NCI-H187 treated with DMSO at 0.1 percent for 48 hours (cell line): ENCODE data around the gene SKI.
"Not testable (repeated sequence)": the region's sequence is repeated elsewhere in the genome, so short reads cannot be mapped to it uniquely, and the experiment has no call there.

Source experiments
- DNase-seq: peaks from one replicate; lab custom pipeline; 2025; lab: John Stamatoyannopoulos, UW

The SKI gene

DNA sequence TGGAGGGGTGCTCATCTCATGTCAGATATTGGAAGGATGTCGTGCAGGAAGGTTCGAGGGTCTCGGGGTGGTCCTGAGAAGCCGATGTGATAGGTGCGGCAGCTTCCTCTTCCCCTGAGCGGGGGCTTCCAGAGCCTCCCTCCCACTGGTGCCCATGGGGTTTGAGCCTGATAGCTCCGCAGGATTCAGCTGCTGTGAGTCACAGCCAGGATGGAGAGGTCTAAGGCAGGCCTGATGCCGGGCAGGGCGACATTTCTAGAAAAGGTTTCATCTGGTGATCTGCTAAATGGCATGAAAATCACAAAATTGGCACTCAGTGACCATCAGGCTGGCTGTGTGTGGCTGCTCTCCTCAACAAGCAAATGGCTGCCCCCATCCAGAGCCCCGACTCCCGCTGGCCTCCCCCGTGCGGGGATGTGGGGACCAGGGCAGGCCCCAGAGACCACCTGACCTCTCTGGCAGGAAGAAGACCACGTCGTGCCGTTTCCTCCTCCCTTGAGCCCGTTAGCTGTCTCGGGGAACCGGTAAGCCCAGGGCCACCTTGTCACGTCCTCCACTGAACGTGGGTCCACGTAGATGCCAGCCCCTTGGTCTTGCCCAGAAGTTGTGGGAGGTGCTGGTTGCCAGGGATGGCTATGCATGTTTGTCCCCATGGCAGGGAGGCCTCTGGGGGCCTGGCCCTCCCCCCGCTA is 66.1 kb downstream of the SKI start:
- no peak for DNase-seq

DNA sequence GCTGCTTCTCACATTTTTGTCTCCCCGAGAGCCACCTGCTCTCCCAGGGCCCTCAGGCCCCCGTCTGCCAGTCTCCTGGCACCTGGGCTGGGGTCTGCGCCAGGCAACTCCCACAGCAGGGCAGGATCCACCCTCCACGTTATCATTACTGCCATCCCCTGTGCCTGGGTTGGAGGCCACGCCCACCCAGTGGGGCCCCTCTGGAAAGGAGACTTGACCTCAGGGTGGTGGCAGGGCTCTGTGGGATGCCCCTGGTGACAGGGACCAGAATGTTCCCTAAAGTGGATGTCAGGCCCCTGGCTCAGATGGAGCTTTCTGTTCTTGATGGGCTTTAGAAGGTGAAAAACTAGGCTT is 66.6 kb downstream of the SKI start:
- no peak for DNase-seq

DNA sequence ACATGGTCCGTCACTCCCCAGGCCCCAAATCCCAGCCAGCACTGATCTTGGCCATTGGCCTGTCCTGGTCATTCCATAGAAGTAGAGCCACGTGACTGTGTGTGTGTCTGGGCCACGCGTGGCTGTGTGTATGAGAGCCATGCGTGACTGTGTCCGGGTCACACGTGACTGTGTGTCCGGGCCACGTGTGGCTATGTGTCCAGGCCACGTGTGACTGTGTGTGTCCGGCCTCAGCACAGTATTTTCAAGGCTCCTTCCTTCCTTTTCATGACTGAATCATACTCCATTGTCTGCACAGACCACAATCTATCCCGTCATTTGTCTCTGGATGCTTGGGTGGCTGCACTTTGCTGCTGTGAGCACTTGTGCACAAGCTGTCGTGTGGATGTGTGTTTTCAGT is 67.4 kb downstream of the SKI start:
- no peak for DNase-seq

DNA sequence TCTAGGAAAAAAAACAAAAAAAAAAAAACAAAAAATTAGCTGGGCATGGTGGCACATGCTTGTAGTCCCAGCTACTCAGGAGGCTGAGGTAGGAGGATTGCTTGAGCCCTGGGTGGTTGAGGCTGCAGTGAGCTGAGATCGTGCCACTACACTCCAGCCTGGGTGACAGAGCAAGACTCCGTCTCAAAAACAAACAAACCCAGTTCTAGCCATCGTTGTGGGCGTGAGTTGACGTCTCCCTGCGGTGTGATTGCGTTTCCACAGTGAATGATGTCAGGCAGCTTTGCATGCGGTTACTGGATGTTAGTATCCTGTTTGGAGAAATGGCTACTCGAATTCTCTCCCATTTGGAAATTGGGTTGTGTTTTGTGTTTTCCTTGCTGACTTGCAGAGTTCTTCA is 68.1 kb downstream of the SKI start:
- DNase-seq: not testable (repeated sequence)

DNA sequence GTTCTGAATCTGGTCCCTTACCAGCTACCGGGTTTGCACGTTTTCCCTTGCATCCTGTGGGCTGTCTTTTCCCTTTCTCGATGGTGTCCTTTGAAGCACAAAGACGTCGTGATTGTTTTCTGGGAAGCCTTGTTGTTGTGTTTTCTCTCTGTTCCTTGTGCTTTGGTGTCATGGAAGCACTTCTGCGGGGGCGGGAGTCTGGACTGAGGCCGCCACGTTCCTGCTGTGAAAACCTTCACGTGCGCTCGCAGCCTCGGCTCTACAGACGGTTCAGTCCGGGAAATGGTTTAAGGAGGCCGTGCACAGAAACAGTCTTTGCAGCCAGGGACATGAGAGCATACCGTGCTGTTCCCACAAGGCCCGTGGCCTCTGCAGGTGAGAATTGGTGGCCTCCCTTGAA is 68.5 kb downstream of the SKI start:
- no peak for DNase-seq

DNA sequence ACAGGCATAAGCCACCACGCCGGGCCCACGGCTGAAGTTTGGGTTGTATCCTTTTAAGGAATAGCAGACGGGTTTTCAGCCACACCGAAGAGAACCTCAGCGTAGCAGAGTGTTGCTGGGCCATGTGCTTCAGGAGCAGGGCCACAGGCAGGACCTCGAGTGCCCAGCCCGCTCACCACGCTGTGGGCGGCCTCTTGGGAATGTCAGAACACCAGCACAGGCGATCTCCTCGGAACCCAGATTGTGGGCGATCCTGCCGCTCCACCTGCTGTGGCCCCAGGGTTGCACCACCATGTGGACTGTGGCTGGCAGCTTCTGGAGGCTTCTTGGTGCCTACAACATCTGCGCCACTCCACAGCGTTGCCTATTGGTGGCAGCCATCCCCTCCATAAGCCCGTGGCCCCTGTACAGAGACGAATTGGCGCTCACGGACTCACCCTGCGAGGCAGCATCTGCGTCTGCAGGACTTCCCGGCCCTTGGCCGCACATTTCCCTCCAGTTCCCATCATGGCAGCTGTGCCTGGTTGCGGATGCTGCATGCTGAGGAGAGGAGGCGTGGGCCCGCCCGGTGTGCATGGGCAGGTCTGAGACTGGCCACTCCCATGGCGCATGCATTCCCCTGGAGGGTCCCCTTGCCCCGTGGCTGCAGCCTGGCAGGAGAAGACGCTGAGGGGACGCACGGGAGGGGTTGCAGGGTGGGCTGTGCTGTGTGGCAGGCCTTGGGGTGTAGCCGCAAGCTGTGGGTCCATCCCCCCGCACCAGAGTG is 69.3 kb downstream of the SKI start:
- no peak for DNase-seq

DNA sequence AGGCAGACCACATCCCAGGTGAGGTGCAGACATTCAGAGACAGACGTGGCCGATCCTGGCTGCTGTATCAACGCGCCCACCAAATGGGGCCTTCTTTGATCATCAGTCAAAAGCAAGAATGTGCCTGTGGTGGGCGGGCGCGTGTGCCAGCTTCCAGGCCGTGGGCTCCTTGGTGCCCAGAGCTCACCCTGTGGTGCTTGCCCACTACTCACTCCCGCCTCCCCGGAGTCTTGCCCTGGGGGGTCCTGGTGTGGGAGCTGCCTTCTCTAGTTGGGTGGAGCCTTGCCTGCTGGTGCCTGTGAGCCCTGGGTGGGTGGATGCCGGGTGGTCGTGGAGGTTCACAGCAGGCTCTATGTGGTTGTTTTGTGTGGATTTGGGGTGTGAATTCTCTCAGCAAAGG is 70.6 kb downstream of the SKI start:
- DNase-seq: no peak

DNA sequence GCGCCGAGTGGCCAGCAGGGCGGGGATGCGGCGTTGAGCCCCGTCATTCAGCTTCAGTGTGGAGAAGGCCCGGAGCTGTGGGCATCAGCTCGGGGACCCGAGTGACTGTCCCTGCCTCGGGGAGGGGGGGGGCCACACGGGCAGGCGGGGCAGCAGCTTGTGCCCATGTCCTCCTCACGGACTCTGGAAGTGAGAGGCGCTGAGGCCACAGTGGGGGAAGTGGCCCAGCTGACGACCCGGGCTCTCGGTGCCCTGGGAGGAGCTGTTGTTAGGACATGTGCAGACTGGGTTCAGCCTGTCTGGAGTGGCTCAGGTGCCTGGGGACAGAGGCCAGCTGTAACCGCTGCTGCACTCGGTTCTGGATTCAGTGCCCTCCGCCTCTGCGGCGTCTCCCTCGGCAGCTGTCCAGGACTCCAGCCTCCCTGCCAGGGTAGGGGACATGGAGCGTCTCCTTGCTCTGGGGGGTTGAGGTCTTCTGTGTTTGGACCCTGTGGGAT is 71.1 kb downstream of the SKI start:
- no peak for DNase-seq

DNA sequence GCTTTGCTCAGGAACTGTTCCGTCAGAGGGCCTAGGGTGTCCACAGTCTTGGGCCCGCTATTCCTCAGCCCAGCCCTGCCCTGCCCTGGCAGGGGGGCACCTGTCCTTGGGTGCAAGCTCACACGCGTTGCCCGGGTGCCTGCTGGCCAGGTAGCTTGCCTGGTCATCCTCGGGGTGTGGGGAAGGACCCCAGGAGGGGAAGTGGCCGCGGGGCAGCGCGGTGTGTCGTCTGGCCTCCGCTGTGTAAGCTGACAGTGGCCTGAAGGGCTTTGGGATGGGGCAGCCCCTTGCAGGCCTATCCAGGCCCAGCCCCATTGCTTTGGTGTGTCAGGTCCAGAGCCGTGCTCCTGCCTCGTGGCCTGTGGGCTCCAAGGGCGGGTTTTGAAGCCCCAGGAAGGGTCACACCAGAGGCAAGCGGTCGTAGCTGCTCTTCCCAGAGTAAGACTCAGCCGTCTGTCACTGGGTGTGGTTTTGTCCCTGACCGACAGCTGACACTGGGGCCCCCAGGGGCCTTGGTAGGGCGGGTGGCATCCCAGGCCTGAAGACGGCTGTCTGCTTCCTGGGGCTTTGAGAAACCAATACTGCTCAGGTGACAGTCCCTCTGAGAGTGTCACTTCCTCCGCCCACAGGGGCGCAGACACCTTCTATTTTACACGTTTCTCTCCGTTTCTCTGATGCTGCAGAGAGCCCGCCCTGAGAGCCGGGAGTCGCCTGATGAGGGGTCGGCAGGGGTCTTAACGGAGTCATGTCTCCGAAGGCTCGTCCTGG is 72.1 kb downstream of the SKI start:
- no peak for DNase-seq

DNA sequence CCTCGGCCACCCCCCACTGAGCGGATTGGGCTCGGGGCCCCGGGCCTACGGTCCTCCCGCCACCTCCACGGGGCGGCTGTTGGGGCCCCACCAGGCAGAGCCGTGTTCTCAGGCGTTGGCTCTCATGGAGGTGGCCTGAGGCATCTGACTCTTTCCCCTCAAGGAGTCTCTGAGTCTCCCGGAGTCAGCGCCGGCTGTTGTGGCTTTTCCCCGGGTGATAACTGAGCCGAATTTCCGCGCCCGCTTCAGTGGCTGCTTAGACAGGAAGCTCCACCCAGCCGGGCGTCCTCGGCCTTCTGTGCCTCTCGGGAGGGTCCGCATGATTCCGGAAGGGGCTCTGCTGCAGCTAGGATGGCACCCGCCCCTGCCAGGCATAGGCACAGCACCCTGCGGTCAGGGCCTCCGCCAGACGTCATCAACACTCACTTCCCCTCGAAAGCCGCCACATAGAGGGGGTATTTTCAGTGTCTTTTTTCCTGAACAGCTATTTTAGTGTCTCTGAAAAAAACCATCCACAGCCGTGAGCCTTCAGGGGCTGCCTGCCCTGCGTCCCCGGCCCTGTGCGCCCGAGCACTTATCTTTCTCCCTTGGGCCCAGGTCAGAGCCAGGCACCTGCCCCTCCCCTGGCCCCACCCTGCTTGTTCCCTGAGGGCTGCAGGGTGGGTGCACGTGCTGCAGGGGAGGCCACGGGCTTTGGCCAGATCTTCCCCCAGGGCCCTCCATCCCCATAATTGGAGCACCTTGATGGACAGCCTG is 72.9 kb downstream of the SKI start:
- no peak for DNase-seq

DNA sequence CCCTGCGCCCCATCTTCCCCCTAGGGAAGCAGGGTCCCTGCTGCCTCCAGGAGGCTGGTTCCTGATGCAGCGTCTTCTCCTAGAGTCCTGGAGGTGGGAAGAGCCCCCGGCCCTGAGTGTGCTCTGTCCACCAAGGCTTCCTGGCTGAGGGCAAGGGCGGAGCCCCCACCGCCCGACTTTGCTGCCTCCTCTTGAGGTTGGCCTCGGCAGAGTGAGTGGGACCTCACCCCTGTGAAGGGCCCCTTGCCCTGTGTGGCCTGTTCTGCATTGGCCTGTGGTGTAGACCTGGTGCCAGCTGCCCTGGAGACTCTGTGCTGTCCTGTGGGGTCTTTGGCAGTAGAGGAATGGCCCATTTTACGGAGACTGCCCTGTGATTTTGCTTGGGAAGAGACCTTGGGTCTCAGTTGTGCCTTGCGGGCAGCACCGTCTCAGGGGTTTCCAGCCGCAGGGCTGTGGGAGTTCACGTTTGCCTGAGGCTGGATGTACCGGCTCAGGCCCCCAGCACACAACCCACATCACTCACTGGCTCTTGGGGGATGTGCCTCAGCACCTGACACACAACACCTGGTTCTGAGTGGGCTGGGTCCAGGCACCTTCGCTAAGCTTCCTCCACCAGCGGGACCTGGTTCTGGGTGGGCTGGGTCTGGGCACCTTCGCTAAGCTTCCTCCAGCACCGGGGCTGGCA is 73.6 kb downstream of the SKI start:
- DNase-seq: no peak

DNA sequence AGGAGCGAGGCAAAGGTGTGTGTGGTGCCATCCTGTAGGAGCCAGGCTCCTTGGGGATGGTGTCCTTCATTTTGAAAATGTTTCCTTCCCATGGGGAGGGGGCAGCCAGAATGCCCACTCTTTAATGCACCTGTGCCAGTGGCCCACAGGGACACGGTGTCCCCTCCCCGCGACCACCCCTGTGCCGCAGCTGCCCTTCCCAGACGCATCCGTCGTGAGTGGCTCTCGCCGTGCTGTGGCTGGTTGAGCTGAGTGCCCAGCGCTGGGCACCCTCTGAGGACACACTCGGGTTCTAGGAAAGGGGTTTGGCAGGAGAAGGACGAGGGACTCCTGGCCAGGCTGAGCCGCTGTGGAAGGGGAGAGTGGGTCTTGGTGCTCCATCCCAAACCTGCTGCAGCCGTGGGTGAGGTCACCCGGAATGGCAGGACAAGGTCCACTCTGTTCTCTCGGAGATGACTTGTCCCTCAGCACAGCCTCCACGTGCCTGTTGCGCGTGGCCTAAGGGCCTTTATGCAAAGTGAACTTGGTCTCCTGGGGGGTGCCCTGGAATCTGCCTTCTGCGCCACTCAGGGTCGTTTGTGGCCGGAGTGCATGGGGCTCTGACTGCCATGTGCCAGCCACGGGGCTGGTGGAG is 74.3 kb downstream of the SKI start:
- DNase-seq: no peak

DNA sequence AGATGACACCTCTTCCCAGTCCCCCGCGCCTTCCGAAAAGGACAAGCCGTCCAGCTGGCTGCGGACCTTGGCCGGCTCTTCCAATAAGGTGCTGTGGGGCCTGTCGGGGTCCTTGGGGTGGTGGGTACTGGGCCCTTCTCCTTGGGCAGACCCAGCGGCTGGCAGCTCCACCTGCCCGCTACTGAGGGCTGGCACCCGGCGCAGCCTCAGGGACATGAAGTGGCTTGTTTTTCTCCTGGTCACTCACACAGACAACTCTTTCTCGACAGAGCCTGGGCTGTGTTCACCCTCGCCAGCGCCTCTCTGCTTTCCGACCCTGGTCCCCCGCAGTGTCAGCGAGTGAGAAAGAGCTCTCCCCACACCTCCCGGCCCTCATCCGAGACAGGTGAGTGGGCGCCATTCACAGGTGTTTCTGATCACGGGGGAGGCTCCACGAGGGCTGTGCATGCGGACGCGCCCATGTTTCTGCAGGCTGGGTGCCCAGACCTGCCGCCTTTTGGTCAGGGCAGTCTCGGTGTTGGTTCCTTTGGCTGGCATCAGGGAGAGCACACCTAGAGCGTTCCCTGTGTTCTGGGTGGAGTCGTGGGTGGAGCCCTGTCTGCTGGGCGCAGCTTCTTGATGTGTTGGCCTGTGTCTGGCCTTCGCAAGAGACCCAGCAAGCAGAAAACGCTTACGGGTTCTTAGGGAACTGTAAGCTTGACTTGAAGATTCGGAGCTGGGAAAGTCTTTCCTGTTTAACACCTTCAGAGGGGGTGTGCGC is 75.1 kb downstream of the SKI start:
- no peak for DNase-seq

DNA sequence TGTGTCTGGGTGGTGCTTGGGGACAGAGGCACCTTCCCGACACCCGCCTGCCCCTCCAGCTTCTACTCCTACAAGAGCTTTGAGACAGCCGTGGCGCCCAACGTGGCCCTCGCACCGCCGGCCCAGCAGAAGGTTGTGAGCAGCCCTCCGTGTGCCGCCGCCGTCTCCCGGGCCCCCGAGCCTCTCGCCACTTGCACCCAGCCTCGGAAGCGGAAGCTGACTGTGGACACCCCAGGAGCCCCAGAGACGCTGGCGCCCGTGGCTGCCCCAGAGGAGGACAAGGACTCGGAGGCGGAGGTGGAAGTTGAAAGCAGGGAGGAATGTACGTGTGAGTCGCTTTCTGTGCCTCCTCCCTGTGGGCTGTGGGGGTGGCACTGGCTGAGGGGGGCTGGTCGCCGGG is 75.7 kb downstream of the SKI start:
- no peak for DNase-seq

DNA sequence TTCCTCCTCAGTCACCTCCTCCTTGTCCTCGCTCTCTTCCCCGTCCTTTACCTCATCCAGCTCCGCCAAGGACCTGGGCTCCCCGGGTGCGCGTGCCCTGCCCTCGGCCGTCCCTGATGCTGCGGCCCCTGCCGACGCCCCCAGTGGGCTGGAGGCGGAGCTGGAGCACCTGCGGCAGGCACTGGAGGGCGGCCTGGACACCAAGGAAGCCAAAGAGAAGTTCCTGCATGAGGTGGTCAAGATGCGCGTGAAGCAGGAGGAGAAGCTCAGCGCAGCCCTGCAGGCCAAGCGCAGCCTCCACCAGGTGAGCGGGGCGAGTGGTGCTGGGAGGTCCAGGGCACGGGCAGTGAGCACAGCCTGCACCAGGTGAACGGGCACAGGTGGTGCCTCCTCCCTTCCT is 76.2 kb downstream of the SKI start:
- no peak for DNase-seq

DNA sequence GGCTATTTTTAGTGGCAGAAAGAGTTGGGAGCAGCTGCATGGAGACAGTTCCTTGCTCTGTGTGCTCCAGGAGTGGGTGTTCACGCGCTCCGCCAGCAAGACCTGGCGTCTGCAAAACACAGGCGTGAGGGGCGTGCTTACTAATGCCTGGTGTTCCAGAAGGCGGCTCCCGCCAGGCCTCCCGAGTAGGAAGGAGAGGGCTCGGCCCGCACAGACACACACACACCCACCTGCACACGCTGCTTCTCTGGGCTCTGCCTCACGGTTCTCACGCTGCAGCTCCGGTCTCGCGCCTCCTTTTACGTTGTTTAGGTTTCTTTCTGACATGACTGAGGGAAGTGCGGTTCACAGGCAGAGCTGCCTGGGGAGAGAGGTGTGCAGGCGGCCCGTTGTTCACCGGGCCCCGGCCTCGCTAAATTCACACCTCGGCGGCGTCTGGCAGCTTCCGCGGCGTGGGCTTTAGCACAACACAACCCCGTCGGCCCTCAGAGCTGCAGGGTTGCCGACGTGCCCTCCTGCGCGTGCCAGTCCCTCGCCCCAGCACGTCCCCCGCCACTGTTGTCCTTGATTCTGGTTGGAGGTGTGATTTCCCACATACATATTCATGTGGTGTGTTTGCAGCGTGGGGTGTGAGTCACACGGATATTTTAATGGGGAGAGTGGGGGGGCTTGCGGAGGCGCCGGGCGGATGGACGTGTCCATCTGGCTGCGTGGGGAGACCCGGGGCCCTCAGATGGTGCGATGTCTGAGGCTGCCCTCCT is 77.0 kb downstream of the SKI start:
- no peak for DNase-seq

DNA sequence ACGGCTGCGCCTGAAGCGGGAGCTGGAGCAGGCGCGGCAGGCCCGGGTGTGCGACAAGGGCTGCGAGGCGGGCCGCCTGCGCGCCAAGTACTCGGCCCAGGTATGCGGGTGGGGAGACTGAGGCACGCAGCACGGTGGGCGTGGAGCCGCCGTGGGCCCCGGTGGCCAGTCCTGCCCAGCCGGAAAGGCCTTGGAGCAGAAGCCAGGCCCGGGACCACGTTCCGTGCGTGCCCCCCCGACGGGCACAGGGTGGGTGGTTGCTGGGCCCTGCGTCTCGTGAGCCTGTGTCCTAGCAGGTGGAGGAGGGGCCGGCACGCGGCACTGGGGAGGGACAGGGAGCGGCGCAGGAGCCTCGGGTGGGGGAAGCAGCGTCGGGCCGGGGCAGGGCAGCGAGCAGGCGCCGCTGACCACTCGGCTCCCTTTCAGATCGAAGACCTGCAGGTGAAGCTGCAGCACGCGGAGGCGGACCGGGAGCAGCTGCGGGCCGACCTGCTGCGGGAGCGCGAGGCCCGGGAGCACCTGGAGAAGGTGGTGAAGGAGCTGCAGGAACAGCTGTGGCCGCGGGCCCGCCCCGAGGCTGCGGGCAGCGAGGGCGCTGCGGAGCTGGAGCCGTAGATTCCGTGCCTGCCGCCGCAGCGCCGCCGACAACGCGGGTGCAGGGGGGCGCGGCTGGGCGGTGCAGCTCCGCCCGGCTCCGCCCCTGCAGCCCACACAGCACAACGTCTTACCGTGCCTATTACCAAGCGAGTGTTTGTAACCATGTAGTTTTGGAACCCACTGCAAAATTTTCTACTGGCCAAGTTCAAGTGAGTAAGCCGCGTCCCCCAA is 78.2 kb downstream of the SKI start:
- no peak for DNase-seq

DNA sequence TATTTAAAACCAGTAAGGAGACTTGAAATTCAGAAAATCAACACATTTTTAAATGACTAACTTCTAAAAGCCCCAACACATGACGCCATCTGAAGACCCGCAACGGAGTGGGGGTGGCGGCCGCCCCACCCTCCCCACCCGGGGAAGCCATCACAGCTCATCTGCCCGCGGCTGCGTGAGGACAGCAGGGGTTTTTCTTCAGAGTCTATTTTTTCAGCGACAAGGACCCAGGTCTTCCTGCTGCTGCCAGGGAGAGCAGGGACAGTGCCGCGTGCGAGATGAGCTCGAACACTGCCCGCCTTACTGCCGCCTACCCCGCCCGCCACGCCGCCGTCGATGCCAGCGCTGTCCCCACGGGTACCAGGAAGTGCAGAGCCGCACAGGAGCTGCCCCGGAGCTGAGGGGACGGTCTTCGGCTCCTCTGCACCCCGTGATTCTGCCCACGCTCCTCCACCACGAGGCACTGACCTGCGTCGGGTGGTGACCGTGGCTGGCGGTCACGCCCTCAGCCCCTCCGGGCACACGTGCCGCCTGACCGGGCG is 79.0 kb downstream of the SKI start:
- no peak for DNase-seq
